Epithelial cell of proximal tubule (primary cell): Measurements from ENCODE around the gene PRRT1. TPM values are rescaled to one million over a fixed set of nuclear protein-coding genes. Genes with fewer than 3 reads are reported as not detected.

ENCODE experiments used
- DNase-seq: peaks from one replicate; pipeline ENCODE4 v3.0.0-alpha.2; 2011; ENCODE audit warnings: low read depth
- H3K4me3 ChIP-seq: 2 replicates; pipeline ENCODE4 v1.5.1; 2011; ENCODE audit warnings: low read depth, mild to moderate bottlenecking, low read length
- CTCF ChIP-seq: conservative IDR thresholded peaks from 2 replicates; pipeline ENCODE4 v1.5.1; 2012; ENCODE audit warnings: low read depth, mild to moderate bottlenecking, low read length
- total RNA-seq: library from RNA; depleted of rRNA; stranded (reverse); fragments of >200 nt; gene quantifications from 2 replicates; pipeline ENCODE4 v1.2.3, GENCODE V29; 2015

Gene PRRT1
- total RNA-seq, 1 donor from 2014 or later: not detected

- TF ChIP-seq CTCF: no peak
- DNase-seq: no peak
- H3K4me3 ChIP-seq: peak overlapping the region; percentile 99
Observed at GRCh38 chr6:32176476-32177182, 24.9 kb upstream of the PRRT1 start.

GRCh38 chr6:32175711-32176475 is 24.2 kb upstream of the PRRT1 start, which contains the start of gene AGPAT1:
Gene AGPAT1 (minus strand): TSS chr6:32176084. CDS start chr6:32171496, 4,588 bp downstream.
- H3K4me3 ChIP-seq: peak within 1 kb of the TSS; percentile 99
- no peak for TF ChIP-seq CTCF
- no peak for DNase-seq

- peak overlapping the region; percentile 99 for H3K4me3 ChIP-seq
- TF ChIP-seq CTCF: no peak
- no peak for DNase-seq
Observed at GRCh38 chr6:32175322-32175710, 23.6 kb upstream of the PRRT1 start.

GRCh38 chr6:32174416-32174815 is 22.7 kb upstream of the PRRT1 start:
- no peak for DNase-seq
- TF ChIP-seq CTCF: no peak
- H3K4me3 ChIP-seq: peak overlapping the region; percentile 99

- TF ChIP-seq CTCF: no peak
- H3K4me3 ChIP-seq: no peak overlapping the region
- no peak for DNase-seq
Observed at GRCh38 chr6:32173051-32173727, 21.4 kb upstream of the PRRT1 start.

GRCh38 chr6:32171234-32171633 is 19.5 kb upstream of the PRRT1 start:
- TF ChIP-seq CTCF: no peak
- DNase-seq: no peak

More at GRCh38 chr6:32171234-32171633, 19.5 kb upstream of the PRRT1 start:
- H3K4me3 ChIP-seq: no peak overlapping the region
